Calu3 (cell line): ENCODE results near the gene TRIM75. TPM values are rescaled to one million over a fixed set of nuclear protein-coding genes. Genes with fewer than 3 reads are reported as not detected.
"Not testable (repeated sequence)": the region's sequence is repeated elsewhere in the genome, so short reads cannot be mapped to it uniquely, and the experiment has no call there.

ENCODE experiments used
- BruUV-seq: library from RNA; stranded (reverse); fragments of 400-500 nt; replicated peaks from 2 replicates; lab custom pipeline; 2021; lab: Mats Ljungman, UMichigan
- CTCF ChIA-PET: fragments of 300-600 bp; sonication (Branson Sonifier 250); formaldehyde crosslinking; loops from one replicate; lab custom pipeline; 2022; ENCODE audit warnings: antibody characterized with exemption; lab: Charles Lee
- DNase-seq: peaks from one replicate; pipeline ENCODE4 v3.0.0; 2022
- H3K27ac Mint-ChIP-seq: one replicate; pipeline ENCODE4 v1.8.0; 2022; ENCODE audit warnings: mixed read lengths; ENCODE audit not compliant: unreplicated experiment
- H3K27me3 Mint-ChIP-seq: one replicate; pipeline ENCODE4 v1.8.0; 2022; ENCODE audit warnings: mixed read lengths; ENCODE audit not compliant: unreplicated experiment
- H3K36me3 Mint-ChIP-seq: one replicate; pipeline ENCODE4 v1.8.0; 2022; ENCODE audit warnings: mild to moderate bottlenecking, moderate library complexity, mixed read lengths; ENCODE audit not compliant: insufficient read depth, unreplicated experiment
- H3K4me1 Mint-ChIP-seq: one replicate; pipeline ENCODE4 v1.8.0; 2022; ENCODE audit warnings: mild to moderate bottlenecking, low read depth, mixed read lengths; ENCODE audit not compliant: unreplicated experiment
- H3K4me3 Mint-ChIP-seq: one replicate; pipeline ENCODE4 v1.8.0; 2022; ENCODE audit warnings: mild to moderate bottlenecking, low read depth, moderate library complexity, mixed read lengths; ENCODE audit not compliant: unreplicated experiment
- H3K9me3 Mint-ChIP-seq: one replicate; pipeline ENCODE4 v1.8.0; 2022; ENCODE audit warnings: low read depth, mixed read lengths; ENCODE audit not compliant: unreplicated experiment
- CTCF ChIP-seq: fragments of 200-600 bp; IDR thresholded peaks from one replicate; pipeline ENCODE4 v1.8.0; 2022; ENCODE audit warnings: antibody characterized with exemption; ENCODE audit not compliant: unreplicated experiment
- intact Hi-C: fragments of 100-400 bp; cut with micrococcal nuclease; formaldehyde crosslinking; loops from one replicate; pipeline ENCODE4 v1.10.0; 2022; ENCODE audit not compliant: unreplicated experiment
- total RNA-seq: library from RNA; stranded (reverse); gene quantifications from 2 replicates; pipeline ENCODE4 v1.2.3, GENCODE V29; 2022

The TRIM75 gene
- total RNA-seq, 1 experiment from 2014 or later = not detected

- H3K4me1 Mint-ChIP-seq = no peaks in the 10 kb centered on the region
- BruUV-seq = no TSS peak
- H3K27ac Mint-ChIP-seq = no peak overlapping the region
- intact Hi-C loops = no loop called here
- H3K9me3 Mint-ChIP-seq = no peaks in the 10 kb centered on the region
- no peaks in the 10 kb centered on the region for H3K36me3 Mint-ChIP-seq
- no peak for TF ChIP-seq CTCF
- no peak for DNase-seq
- H3K4me3 Mint-ChIP-seq = no peak overlapping the region
- CTCF ChIA-PET = no interaction called here
- H3K27me3 Mint-ChIP-seq = no peaks in the 10 kb centered on the region
These were observed 40.0 kb upstream of the TRIM75 start for GRCh38 chr4:165013691-165014090.

- CTCF ChIA-PET = no interaction called here
- Mint-ChIP-seq H3K9me3 (no peaks in the 10 kb centered on the region), H3K27me3 (no peaks in the 10 kb centered on the region), H3K4me3 (no peak overlapping the region), H3K27ac (no peak overlapping the region), H3K36me3 (no peaks in the 10 kb centered on the region), H3K4me1 (no peaks in the 10 kb centered on the region)
- BruUV-seq = no TSS peak
- TF ChIP-seq CTCF = no peak
- intact Hi-C loops = no loop called here
- no peak for DNase-seq
These were observed 36.7 kb upstream of the TRIM75 start for GRCh38 chr4:165016971-165017370.

GRCh38 chr4:165019995-165020394 lies 33.7 kb upstream of the TRIM75 start:
- BruUV-seq, H3K36me3 Mint-ChIP-seq: not testable (repeated sequence)

GRCh38 chr4:165025782-165026181 lies 27.9 kb upstream of the TRIM75 start:
- H3K27ac Mint-ChIP-seq, BruUV-seq, intact Hi-C loops, H3K4me1 Mint-ChIP-seq, H3K36me3 Mint-ChIP-seq, H3K9me3 Mint-ChIP-seq, DNase-seq, H3K27me3 Mint-ChIP-seq, H3K4me3 Mint-ChIP-seq, CTCF ChIA-PET: not testable (repeated sequence)

More at GRCh38 chr4:165019995-165020394, 33.7 kb upstream of the TRIM75 start:
- H3K27me3 Mint-ChIP-seq, H3K9me3 Mint-ChIP-seq, DNase-seq, H3K4me3 Mint-ChIP-seq, CTCF ChIA-PET, H3K27ac Mint-ChIP-seq, intact Hi-C loops, H3K4me1 Mint-ChIP-seq: not testable (repeated sequence)

- Mint-ChIP-seq H3K36me3 (no peaks in the 10 kb centered on the region), H3K27me3 (no peaks in the 10 kb centered on the region), H3K27ac (no peak overlapping the region), H3K4me3 (no peak overlapping the region), H3K4me1 (no peaks in the 10 kb centered on the region), H3K9me3 (no peaks in the 10 kb centered on the region)
- intact Hi-C loops = no loop called here
- no peak for DNase-seq
- no peak for TF ChIP-seq CTCF
- no TSS peak for BruUV-seq
- CTCF ChIA-PET = no interaction called here
These were observed 25.8 kb upstream of the TRIM75 start for GRCh38 chr4:165027762-165028402.
